ENCODE measurements around the gene KIAA1328.

Gene KIAA1328

GRCh38 chr18:36917907-36918306, 89.0 kb downstream of the KIAA1328 start:
- Histone ChIP-seq H3K27ac (replicated peaks) (no peak overlapping the region), H3K27me3 (ENCODE audit: insufficient read depth, poor library complexity, severe bottlenecking) (no peaks in the 10 kb centered on the region), H3K4me3 (replicated peaks; ENCODE audit: insufficient read depth, low read length) (no peak overlapping the region)
- no peak for DNase-seq (ENCODE audit: low read depth in 1 of 2, low spot score in 1 of 2)
- no peak for TF ChIP-seq SPI1 (IDR thresholded peaks at IDR 0.05; ENCODE audit: borderline replicate concordance, low read depth)
- TF ChIP-seq CTCF (IDR thresholded peaks at IDR 0.05; ENCODE audit: insufficient read depth, low read length): no peak
- no peak for TF ChIP-seq REST (IDR thresholded peaks at IDR 0.05; ENCODE audit: insufficient replicate concordance, low read depth)
- TF ChIP-seq GABPA (IDR thresholded peaks at IDR 0.05; ENCODE audit: low read depth): no peak
- TF ChIP-seq POLR2AphosphoS5 (IDR thresholded peaks at IDR 0.05; ENCODE audit: low read depth): no peak

GRCh38 chr18:36929601-36930000, 100.7 kb downstream of the KIAA1328 start:
- Histone ChIP-seq H3K4me3 (replicated peaks; ENCODE audit: insufficient read depth, low read length) (no peak overlapping the region), H3K27ac (replicated peaks) (no peak overlapping the region), H3K27me3 (ENCODE audit: insufficient read depth, poor library complexity, severe bottlenecking) (no peaks in the 10 kb centered on the region)
- no peak for DNase-seq (ENCODE audit: low read depth in 1 of 2, low spot score in 1 of 2)
- TF ChIP-seq POLR2AphosphoS5 (IDR thresholded peaks at IDR 0.05; ENCODE audit: low read depth) (no peak), CTCF (IDR thresholded peaks at IDR 0.05; ENCODE audit: insufficient read depth, low read length) (no peak), SPI1 (IDR thresholded peaks at IDR 0.05; ENCODE audit: borderline replicate concordance, low read depth) (no peak), GABPA (IDR thresholded peaks at IDR 0.05; ENCODE audit: low read depth) (no peak)

GRCh38 chr18:36931106-36931505, 102.2 kb downstream of the KIAA1328 start:
- no peak for TF ChIP-seq CTCF (IDR thresholded peaks at IDR 0.05; ENCODE audit: insufficient read depth, low read length)
- Histone ChIP-seq H3K27me3 (ENCODE audit: insufficient read depth, poor library complexity, severe bottlenecking) (no peaks in the 10 kb centered on the region), H3K4me3 (replicated peaks; ENCODE audit: insufficient read depth, low read length) (no peak overlapping the region), H3K27ac (replicated peaks) (no peak overlapping the region)
- no peak for DNase-seq (ENCODE audit: low read depth in 1 of 2, low spot score in 1 of 2)

GRCh38 chr18:36933552-36933951, 104.6 kb downstream of the KIAA1328 start:
- H3K27ac ChIP-seq (replicated peaks): no peak overlapping the region
- TF ChIP-seq POLR2AphosphoS5 (IDR thresholded peaks at IDR 0.05; ENCODE audit: low read depth) (no peak), CTCF (IDR thresholded peaks at IDR 0.05; ENCODE audit: insufficient read depth, low read length) (no peak), GABPA (IDR thresholded peaks at IDR 0.05; ENCODE audit: low read depth) (no peak), SPI1 (IDR thresholded peaks at IDR 0.05; ENCODE audit: borderline replicate concordance, low read depth) (no peak), REST (IDR thresholded peaks at IDR 0.05; ENCODE audit: insufficient replicate concordance, low read depth) (no peak)
- no peak overlapping the region for H3K4me3 ChIP-seq (replicated peaks; ENCODE audit: insufficient read depth, low read length)
- DNase-seq (ENCODE audit: low read depth in 1 of 2, low spot score in 1 of 2): no peak
- no peaks in the 10 kb centered on the region for H3K27me3 ChIP-seq (ENCODE audit: insufficient read depth, poor library complexity, severe bottlenecking)
